GM18520 (cell line): ENCODE data around the gene TMEM151A.
"Not testable (repeated sequence)": the region's sequence is repeated elsewhere in the genome, so short reads cannot be mapped to it uniquely, and the experiment has no call there.

Experiments used
- ATAC-seq: cut with Tn5 transposase; IDR thresholded peaks from one replicate; pipeline ENCODE4 v1.9.1; 2021; ENCODE audit not compliant: unreplicated experiment

TMEM151A gene

DNA sequence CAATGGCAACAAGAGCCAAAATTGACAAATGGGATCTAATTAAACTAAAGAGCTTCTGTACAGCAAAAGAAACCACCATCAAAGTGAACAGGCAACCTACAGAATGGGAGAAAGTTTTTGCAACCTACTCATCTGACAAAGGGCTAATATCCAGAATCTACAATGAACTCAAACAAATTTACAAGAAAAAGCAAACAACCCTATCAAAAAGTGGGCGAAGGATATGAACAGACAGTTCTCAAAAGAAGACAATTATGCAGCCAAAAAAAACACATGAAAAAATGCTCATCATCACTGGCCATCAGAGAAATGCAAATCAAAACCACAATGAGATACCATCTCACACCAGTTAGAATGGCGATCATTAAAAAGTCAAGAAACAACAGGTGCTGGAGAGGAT lies 28.6 kb downstream of the TMEM151A start:
- ATAC-seq: not testable (repeated sequence)

DNA sequence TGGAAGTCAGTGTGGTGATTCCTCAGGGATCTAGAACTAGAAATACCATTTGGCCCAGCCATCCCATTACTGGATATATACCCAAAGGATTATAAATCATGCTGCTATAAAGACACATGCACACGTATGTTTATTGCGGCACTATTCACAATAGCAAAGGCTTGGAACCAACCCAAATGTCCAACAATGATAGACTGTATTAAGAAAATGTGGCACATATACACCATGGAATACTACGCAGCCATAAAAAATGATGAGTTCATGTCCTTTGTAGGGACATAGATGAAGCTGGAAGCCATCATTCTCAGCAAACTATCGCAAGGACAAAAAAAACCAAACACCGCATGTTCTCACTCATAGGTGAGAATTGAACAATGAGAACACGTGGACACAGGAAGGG lies 29.1 kb downstream of the TMEM151A start:
- not testable (repeated sequence) for ATAC-seq

DNA sequence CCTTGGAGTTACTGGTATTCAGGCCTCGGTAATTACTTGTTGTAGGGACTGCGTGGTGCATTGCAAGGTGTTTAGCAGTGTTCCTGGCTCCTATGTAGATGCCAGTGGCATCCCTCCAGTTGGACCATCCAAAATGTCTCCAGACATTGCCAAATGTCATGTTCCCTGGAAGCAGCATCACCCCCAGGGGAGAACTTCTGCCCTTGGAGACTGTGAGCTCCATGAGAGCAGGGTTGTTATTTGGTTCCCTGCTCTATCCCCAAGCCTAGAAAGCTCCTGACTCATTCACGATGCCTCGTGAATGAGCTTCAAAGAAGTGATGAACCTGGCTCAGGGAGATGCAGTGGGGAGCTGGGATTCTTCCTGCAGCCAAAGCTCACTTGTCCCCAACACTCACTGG lies 29.9 kb downstream of the TMEM151A start:
- no peak for ATAC-seq

DNA sequence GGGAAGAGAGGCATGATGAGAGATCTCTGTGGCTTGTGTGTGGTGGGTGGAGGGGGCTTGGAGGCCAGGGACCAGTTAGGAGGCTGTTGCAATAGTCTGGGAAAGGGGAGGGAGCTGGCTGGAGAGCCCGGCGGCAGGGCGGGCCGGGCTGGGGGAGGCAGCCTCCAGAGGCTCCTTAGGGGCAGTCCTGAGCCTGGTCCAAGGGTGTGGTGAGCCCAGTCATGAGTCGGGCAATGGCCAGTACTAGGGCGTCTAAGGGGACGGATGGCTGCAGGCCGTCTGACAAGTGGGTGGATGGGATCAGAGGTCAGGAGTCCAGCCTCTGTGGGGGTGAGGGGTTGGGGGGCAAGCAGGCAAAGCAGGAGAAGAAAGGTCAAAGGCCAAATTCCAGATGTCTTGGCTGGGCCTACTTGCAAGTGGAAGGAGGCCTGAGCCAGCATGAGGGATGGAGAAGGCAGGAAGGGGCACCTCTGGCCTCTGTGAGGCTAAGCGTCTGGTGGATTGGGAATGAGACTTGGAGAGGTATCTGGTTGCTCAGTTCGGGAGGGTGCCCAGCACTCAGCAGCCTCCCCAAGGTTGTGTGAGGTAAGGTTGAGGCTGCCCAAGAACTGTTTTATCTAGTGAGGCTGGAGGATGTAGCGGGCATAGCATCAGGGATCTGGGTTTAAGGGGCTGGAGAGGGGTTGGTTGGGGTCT lies 31.2 kb downstream of the TMEM151A start:
- no peak for ATAC-seq

DNA sequence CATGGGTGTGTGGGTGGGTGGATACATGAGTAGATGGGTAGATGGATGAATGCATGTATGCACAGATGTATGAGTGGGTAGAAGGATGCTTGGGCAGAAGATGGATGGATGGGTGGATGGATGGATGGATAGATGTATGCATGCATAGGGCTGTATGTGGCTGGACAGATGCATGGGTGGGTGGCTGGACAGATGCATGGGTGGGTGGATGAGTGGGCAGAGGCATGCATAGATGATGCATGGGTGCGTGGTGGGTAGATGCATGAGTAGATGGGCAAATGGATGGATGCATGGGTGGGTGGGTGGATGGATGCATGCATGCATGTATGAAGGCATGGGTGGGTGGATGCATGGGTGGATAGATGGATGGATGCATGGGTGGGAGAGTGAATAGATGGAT lies 32.0 kb downstream of the TMEM151A start:
- no peak for ATAC-seq

DNA sequence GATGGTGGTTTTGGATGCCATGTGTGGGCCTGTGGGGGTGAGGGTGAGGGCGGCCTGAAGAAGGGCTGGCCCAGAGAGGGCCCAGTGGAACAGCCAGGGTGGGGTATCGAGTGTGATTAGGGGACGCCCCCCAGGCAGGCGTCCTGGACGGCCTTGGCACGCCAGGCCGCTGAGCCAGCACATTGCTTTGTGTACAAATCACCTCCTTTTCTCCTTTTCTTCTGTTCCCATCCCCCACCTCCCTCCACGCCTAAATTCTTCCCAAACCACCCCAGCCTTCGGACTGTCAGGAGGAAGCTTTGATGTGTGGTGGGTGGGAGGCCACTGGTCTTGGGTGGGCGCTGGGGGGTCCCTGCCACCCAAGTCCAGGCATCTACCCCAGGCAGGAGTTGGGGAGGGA lies 33.0 kb downstream of the TMEM151A start:
- ATAC-seq: no peak

DNA sequence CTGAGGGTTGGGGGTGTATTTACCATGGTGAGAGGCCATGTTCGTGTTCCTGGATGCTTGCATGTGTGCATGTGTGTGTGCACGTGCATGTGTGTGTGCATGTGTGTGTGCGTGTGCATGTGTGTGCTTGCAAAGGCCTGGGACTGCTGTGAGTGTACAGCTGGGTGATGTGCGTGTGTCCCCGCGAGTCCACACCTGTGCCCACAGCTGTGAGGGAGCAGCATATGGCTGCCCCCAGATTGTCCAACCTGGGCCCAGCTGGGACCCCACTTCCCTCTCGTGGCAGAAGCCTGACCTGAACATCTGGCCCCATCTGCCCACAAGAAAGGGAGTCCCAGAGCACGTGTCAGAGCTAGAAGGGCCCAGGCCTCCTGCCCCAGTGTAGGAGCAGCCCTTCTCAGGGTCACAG lies 33.6 kb downstream of the TMEM151A start:
- ATAC-seq: no peak

DNA sequence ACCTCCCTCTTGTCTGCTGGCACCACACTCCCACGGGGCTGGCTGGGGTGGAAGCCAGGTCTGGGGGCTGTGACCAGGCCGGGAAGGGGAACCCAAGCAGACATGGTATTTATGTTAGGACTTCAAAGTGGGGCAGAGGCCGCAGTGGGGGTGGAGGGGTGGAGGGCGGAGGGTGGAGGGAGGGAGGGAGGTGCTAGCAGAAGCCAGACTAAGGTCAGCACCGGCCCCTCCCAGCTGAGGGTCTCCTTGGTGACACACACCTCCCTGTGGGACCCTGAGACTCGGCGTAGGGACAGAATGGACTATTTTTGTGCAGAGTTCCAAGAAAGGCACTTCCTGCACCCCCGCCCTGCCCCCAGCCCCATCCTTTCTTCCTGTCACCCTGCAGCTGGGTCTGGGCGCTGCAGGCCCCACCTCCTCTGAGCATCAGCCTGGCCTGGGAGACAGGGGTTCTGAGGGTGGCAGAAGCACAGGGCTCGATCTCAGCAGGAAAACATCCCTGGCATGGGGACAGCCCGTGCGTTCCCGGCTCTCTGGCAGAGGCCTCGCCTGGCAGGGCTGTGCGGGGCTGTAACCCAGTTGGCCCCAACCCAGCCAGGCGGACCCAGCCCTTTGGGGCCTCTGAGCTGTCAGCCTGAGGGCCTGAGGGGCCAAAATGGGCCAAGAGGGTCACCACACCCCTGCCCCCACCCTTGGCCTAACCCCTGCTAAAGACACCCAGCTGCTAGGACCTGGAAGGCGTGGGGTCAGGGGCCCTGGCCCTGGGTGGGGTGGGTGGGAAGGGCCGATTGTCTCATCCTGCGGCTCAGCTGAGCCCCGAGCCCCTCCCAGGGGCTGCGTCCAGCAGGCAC lies 34.8 kb downstream of the TMEM151A start:
- ATAC-seq: no peak

DNA sequence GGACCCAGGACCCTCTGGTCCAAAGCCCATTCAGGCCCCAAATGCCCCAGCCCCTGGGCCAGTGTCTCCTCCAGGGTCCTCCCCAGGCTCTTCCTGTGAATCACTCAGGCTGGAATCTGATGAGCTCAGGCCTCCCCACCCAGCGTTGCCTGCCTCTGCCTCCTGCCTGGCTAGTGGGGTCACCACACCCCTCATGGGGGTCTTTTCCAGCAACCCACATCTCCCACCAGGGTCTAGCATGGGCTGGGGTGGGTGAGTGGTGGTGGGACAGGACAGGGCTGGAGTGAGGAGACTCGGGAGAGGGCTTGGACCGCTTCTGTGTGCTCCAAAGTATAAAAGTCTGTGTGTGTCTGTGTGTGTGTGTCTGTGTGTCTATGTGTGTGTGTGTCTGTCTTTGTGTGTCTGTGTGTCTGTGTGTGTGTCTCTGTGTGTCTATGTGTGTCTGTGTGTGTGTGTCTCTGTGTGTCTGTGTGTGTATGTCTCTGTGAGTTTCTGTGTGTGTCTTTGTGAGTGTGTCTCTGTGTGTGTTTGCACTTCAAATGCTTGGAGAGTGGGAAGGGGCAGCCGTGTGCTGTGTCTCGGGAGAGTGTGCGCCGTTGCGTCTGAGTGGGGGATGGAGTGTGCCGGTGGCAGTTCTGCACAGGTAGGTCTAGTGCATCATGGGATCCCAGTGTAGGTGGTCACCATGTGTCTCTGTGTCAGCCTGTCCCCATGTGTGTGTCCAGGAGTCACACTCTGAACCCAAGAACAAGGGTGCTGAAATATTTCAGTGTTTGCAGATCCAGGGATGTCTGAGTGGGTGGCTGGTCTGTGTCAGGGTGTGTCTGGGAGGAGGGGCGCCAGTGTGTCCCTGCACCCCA lies 35.7 kb downstream of the TMEM151A start:
- ATAC-seq: no peak

DNA sequence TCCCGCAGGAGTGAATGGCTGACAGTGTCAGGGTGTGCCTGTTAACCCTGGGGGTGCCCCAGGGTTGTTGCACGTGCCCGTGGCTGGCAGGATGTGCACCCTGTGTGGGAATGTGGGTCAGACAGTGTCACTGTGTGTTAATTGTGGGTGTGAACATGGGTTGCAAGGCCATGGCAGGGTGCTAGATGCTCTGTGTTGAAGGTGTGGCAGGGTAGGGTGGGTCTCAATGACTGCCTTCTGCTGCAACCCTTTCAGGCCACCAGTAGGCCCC lies 36.3 kb downstream of the TMEM151A start:
- no peak for ATAC-seq

DNA sequence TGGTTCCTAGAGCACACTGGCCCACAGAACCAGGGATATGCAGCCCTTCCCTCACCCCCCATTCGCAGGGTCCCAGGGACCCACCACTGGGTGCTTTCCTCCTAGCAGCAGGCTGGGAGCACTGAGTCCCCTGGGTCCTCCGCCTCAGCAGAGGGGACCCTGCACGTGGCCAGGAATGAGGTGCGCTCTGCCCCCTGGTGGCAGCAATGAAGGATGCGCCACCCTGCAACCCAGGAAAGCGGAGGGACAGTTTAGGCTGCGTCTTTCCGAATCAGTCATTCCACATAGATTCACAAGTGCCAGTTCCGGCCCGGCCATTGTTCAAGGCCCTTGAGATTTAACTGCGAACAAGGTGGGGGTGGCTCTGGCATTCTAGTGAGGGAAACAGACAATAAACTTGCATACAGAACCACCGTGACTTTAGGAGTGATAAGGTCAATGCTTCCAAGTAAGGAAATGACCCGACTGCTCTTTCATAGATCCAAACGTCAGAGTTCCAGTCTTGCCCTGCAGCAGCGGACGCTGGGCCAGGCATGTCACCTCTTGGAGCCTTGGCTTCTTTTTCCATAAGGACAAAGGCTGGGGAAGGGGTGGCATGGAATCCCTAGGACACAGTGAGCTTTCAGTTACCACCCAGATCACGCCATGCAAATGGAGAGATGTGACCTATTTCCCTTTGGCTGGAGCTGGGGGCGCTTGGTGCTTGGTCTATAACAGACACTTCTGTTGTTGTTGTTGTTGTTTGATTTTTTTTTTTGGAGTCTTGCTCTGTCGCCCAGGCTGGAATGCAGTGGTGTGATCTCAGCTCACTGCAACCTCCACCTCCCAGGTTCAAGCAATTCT lies 36.8 kb downstream of the TMEM151A start:
- no peak for ATAC-seq

DNA sequence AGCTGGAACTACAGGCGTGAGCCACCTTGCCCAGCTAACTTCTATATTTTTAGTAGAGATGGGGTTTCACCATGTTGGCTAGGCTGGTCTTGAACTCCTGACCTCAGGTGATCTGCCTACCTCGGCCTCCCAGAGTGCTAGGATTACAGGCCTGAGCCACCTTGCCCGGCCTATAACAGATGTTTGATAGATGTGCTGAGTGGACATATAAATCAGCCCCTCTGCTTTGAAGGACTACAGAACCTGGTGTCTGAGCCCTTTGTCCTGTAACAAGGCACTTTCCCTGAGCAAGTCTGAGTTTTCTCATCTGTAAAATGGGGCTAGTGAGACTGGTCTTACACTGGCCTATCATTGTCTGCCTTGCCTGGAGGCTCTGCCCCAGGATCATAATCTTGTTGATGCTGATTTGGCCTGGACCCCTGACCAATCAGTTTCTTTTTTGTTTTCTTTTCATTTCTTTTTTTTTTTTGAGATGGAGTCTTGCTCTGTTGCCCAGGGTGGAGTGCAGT lies 37.5 kb downstream of the TMEM151A start:
- ATAC-seq: no peak

DNA sequence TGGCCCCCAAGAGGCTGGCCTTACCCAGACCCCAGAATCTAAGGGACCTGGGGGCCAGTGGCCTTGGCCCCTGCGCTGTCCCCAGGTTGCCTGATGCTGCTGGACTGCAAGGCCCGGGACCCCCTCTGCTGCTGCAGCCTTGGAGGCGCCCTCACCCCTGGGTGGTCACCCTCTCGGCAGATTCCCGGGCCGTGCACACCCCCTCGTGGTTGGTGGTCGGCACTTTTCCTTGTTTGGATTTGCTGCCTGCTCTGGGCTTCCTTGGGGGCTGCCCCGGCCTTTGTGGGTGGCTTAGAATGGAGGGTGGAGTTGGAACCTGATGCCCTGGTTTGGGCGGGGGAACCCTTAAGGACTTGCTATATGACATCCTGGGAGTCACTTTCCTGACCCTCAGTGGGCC lies 39.2 kb downstream of the TMEM151A start:
- no peak for ATAC-seq

DNA sequence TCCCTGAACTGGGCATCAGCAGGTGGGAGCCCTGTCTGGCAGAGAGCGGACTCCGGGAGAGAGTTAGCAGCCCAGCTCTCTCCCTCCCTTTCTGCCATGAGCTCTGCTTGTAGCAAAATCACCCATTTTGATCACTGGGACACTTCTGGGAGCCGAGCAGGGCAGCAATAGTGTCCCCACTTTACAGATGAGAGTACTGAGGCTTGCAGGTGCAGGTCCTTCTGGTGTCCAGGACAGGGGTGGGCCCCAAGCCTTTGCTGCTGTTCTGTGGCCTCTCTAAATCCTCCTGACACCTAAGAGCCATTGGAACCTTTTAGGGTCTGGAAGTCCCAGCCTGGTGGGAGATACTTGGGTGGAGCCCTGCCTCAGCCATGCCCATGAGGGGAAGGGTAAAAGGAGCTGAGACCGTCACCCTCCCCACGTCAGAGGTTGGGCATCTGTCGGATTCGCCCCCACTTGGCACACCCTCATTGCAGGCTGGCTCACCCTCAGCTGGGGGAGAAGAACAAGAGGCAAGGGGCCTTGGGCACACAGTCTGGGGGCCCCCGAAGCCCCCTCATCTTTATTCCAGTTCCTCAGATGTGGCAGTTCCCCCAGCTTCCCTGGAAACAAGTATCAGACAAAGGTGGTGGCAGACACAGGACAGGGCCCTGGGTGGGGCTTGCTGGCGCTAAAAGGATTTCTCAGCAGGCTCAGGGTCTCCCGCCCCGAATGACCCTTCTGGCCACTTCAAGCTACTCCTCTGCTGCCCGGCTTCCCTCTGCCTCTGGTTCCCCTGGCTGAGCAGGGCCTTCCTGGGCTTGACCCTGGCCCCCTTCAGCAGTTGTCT lies 40.1 kb downstream of the TMEM151A start:
- no peak for ATAC-seq

DNA sequence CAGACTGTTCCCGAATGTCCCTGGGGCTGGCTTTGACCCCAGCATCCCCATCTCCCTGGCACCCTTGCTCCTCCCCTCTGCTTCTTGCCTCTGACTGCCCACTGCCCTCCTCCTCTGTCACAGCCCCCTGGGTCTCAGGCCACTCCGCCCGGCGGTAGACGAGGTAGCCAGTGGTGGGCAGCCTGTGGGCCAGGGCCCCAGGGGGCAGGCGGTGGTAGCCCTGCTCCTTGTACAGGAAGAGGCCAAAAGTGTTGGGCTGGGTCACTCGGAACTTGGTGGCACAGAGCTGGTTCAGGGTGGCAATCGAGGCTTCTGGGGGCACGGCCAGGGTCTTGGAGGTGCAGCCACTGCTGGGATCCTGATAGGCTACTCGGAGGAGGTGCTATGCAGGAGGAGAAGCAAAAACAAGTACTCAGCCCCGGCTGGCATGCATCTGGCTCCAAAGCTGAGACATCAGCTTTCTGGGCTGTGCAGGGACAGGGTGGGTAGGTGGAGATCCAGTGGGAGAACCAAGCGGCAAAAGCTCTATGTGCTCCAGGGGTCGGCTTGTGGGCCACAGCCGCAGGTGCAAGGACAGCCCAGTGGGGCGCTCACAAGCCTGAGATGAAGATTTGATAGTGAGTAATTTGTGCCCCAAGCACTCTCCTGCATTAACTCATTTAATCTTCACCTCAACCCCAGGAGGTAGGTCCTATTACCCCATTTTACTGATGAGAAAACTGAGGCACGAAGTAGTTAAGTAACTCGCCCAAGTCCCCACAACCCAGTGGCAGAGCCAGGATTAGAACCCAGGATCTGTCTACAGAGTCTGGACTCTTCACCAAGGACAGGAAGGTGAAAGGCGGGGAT lies 40.9 kb downstream of the TMEM151A start:
- ATAC-seq: no peak

DNA sequence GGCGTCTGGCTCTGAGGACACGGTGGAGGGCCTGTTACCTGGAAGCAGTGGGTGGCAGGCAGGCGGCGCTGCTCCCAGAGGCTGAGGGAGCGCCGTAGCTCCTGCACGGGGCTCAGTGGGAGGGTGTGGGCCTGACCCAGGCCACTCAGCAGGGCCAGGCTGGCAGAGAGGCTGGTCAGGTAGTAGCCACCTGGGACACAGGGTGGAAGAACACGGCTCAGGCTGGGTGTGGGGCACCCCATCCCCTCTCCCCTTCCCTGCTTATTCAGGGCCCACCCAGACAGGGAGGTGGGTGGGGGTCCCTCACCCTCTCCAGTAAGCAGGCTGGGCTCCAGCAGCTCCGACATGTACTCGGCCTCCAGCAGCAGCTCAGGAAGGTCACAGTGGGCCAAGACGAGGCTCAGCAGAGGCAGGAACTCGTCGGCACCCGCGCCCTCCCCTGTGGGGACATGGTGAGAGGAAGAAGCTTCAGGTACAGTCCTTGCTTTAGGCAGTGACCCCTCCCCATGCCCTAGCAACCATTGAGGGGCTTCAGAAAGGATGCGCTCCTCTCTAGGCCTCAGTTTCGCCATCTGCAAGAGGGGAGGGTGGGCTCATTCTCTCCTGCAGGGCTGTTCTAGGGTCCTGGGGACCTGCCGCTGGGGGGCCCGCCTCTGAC lies 41.7 kb downstream of the TMEM151A start:
- ATAC-seq: no peak

DNA sequence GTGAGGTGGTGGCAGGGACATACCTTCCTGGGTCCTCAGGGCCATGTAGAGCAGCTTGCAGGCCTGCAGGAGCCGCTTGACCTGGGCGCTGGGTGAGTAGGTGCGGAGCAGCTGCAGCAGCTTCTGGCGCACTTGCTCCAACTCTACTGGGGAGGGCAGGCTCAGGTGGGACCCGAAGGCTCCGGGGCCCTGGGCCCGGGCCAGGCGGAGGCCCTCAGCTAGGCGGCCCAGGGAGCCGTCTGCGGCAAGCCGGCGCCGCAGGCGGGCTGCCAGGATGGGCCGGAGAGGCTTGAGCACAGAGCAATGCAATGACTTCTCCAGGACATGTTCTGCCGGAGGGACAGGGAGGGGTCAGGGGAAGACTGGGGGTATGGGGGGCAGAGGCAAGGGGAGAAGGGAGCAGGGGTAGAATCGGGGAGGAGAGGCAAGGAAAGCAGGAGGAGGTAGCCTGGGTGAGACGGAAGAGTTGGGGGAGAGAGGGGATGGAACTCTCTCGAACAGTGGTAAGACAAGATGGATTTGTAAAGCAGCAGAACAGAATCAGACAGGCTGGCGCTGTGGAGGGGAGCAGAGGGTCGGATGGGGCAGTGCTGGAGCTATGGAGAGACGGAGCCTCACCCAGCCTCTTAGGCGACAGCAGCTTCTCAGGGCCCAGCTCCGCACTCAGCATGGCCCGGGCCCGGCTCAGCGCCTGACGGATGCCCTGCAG lies 42.4 kb downstream of the TMEM151A start:
- no peak for ATAC-seq
